OCI-LY7 (cell line): ENCODE results near the gene EPRS1.

Experiments
- EZH2phosphoT487 ChIP-seq: fragments of 200-600 bp; sonication (generic); IDR thresholded peaks from 2 replicates; pipeline ENCODE4 v1.6.1; 2018; ENCODE audit warnings: low read depth, borderline replicate concordance, mild to moderate bottlenecking, mixed run types, antibody characterized with exemption, low read length, moderate library complexity, mixed read lengths
- TF ChIP-seq, protein P1 (sequence below): fragments of 200-600 bp; sonication (generic); conservative IDR thresholded peaks from 2 replicates; pipeline ENCODE4 v1.5.1; 2014; ENCODE audit warnings: mild to moderate bottlenecking, antibody characterized with exemption, low read length, moderate library complexity, mixed read lengths

DNA sequence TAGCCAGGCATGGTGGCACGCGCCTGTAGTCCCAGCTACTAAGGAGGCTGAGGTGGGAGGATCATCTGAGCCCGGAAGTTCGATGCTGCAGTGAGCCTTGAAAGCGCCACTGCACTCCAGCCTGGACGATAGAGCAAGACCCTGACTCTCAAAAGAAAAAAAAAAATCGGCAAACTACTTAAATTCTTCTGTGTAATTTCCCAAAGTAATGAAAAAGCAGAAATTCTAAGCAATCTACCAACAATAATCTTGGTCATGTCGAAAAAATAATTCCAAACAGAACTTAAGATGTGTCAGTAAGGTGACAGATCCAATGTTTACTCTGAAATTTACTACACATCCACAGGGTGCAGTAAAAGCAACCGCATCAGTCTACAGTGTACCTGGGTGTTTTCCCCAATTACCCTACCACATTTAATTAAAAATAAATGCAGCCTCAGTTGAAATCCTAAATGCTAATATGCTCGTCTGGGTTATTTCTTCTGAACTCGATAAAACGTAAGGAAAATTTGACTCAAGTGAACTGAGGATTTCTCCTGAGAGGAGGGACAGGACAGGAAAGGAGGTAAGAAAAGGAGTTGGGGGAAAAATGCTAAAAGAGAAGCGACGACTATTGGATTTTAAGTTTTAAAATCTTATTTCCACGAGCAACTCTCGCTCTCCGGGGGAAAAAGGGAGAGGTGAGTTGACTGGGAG, 801 bp downstream of the EPRS1 start:
- TF ChIP-seq, protein P1, sequence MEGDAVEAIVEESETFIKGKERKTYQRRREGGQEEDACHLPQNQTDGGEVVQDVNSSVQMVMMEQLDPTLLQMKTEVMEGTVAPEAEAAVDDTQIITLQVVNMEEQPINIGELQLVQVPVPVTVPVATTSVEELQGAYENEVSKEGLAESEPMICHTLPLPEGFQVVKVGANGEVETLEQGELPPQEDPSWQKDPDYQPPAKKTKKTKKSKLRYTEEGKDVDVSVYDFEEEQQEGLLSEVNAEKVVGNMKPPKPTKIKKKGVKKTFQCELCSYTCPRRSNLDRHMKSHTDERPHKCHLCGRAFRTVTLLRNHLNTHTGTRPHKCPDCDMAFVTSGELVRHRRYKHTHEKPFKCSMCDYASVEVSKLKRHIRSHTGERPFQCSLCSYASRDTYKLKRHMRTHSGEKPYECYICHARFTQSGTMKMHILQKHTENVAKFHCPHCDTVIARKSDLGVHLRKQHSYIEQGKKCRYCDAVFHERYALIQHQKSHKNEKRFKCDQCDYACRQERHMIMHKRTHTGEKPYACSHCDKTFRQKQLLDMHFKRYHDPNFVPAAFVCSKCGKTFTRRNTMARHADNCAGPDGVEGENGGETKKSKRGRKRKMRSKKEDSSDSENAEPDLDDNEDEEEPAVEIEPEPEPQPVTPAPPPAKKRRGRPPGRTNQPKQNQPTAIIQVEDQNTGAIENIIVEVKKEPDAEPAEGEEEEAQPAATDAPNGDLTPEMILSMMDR: no peak; the same call in 1 of the 2 replicates
- TF ChIP-seq EZH2phosphoT487: no peak
